GM19397 (cell line): ENCODE measurements around the gene PRR20D.
"Not testable (repeated sequence)": the region's sequence is repeated elsewhere in the genome, so short reads cannot be mapped to it uniquely, and the experiment has no call there.

ENCODE experiments used
- ATAC-seq: cut with Tn5 transposase; IDR thresholded peaks from one replicate; pipeline ENCODE4 v1.9.1; 2021; ENCODE audit warnings: mild to moderate bottlenecking, moderate library complexity; ENCODE audit not compliant: unreplicated experiment

PRR20D gene

GRCh38 chr13:57160332-57160731, at the start of gene PRR20D:
PRR20D (plus strand) TSS chr13:57160632; CDS start chr13:57161019, 387 bp downstream.
- not testable (repeated sequence) for ATAC-seq

- ATAC-seq, result no peak
These were observed 45.5 kb upstream of the PRR20D start for GRCh38 chr13:57114945-57115344.

GRCh38 chr13:57123681-57124080, 36.8 kb upstream of the PRR20D start:
- ATAC-seq, result no peak

GRCh38 chr13:57128909-57129308, 31.5 kb upstream of the PRR20D start:
- ATAC-seq, result no peak

- ATAC-seq, result no peak
These were observed 24.3 kb upstream of the PRR20D start for GRCh38 chr13:57136093-57136492.

- no peak for ATAC-seq
These were observed 22.8 kb upstream of the PRR20D start for GRCh38 chr13:57137585-57137984.

- no peak for ATAC-seq
These were observed 21.4 kb upstream of the PRR20D start for GRCh38 chr13:57138988-57139387.

GRCh38 chr13:57139781-57140180, 20.7 kb upstream of the PRR20D start:
- ATAC-seq, result not testable (repeated sequence)

- ATAC-seq, result not testable (repeated sequence)
These were observed 20.0 kb upstream of the PRR20D start, which contains the start of gene PRR20A for GRCh38 chr13:57140235-57140968. PRR20A (plus strand) TSS chr13:57140918; CDS start chr13:57141305, 387 bp downstream.

- not testable (repeated sequence) for ATAC-seq
These were observed 13.2 kb upstream of the PRR20D start, which contains the start of gene PRR20B for GRCh38 chr13:57147188-57147587. PRR20B (plus strand) TSS chr13:57147488; CDS start chr13:57147875, 387 bp downstream.

GRCh38 chr13:57148106-57148505, 12.3 kb upstream of the PRR20D start:
- ATAC-seq, result not testable (repeated sequence)

- not testable (repeated sequence) for ATAC-seq
These were observed 6.7 kb upstream of the PRR20D start, which contains the start of gene PRR20C for GRCh38 chr13:57153761-57154160. PRR20C (plus strand) TSS chr13:57154061; CDS start chr13:57154448, 387 bp downstream.

- ATAC-seq, result not testable (repeated sequence)
These were observed 6.5 kb downstream of the PRR20D start, which contains the start of gene PRR20E for GRCh38 chr13:57166897-57167296. PRR20E (plus strand) TSS chr13:57167197; CDS start chr13:57167584, 387 bp downstream.

- no peak for ATAC-seq
These were observed 31.2 kb downstream of the PRR20D start for GRCh38 chr13:57191667-57192066.

GRCh38 chr13:57212989-57213388, 52.6 kb downstream of the PRR20D start:
- no peak for ATAC-seq
